Measurements from ENCODE around the gene TRIM26.

GRCh38 chr6:30204116-30204515 lies 9.1 kb downstream of the TRIM26 start:
- TF ChIP-seq CTCF (IDR thresholded peaks at IDR 0.05; ENCODE audit: poor library complexity), result no peak
- no peak for TF ChIP-seq EZH2 (IDR thresholded peaks at IDR 0.05; ENCODE audit: borderline replicate concordance)
